ENCODE results near the gene CADPS2. TPM values are rescaled to one million over a fixed set of nuclear protein-coding genes. Genes with fewer than 3 reads are reported as not detected.

The CADPS2 gene
- total and polyA plus RNA-seq, 2 of the 8 experiments (the other 6 are each of a cell fraction or from before 2014, with no cell fraction given), result 8.9 to 22.3 TPM

GRCh38 chr7:122901250-122901649, 15.0 kb upstream of the CADPS2 start:
- no peak overlapping the region for H3K4me2 ChIP-seq (ENCODE audit: insufficient read depth in 1 of 2, low read depth in 2 of 2, low read length in 2 of 2)
- H4K20me1 ChIP-seq (replicated peaks in 1 of 2; ENCODE audit: control insufficient read depth in 1 of 2, insufficient read depth in 2 of 2, low read length in 2 of 2), result no peaks in the 10 kb centered on the region
- no peak overlapping the region for H3K14ac ChIP-seq (ENCODE audit: insufficient read length)
- FAIRE-seq, result no peak
- H2BK120ac ChIP-seq (replicated peaks; ENCODE audit: low read depth, low read length), result no peak overlapping the region
- no peak overlapping the region for H3K18ac ChIP-seq (ENCODE audit: extremely low read depth, low read length)
- no peak for DNase-seq (ENCODE audit: low read depth in 1 of 2, low spot score in 2 of 2)
- H4K5ac ChIP-seq (ENCODE audit: insufficient read length, low read depth, low read length), result no peak overlapping the region
- no peaks in the 10 kb centered on the region; a peak in 1 of 7 replicates for H3K4me1 ChIP-seq (replicated peaks in 1 of 4; ENCODE audit: control insufficient read depth in 3 of 4, insufficient read depth in 4 of 4, low read length in 3 of 4)
- H3K4me3 ChIP-seq (ENCODE audit: extremely low read depth in 1 of 4, insufficient read depth in 2 of 4, low read depth in 3 of 4, low read length in 4 of 4), result no peak overlapping the region
- H2AFZ ChIP-seq (ENCODE audit: low read length), result no peak overlapping the region
- no peak overlapping the region for H2BK15ac ChIP-seq (ENCODE audit: low read length)
- no peaks in the 10 kb centered on the region for H3K23me2 ChIP-seq (ENCODE audit: low read depth, low read length)
- no peaks in the 10 kb centered on the region for H3K9me3 ChIP-seq (ENCODE audit: insufficient read depth in 2 of 2, low read depth in 1 of 2, low read length in 1 of 2)
- H3K23ac ChIP-seq (ENCODE audit: insufficient read length), result no peak overlapping the region
- H2BK5ac ChIP-seq (ENCODE audit: low read depth, low read length), result no peak overlapping the region
- H2BK20ac ChIP-seq (ENCODE audit: low read length), result no peak overlapping the region
- no peak overlapping the region for H4K91ac ChIP-seq (replicated peaks; ENCODE audit: insufficient read length, low read length)
- H4K8ac ChIP-seq (ENCODE audit: extremely low read depth, insufficient read depth, low read length), result no peak overlapping the region
- TF ChIP-seq POLR2A (IDR thresholded peaks at IDR 0.05; ENCODE audit: control extremely low read depth in 1 of 2, low read depth in 2 of 2, low read length in 2 of 2), result no peak
- H3K56ac ChIP-seq (replicated peaks; ENCODE audit: insufficient read length, low read depth, low read length), result no peak overlapping the region
- H2AK5ac ChIP-seq (ENCODE audit: low read depth, low read length), result no peak overlapping the region
- no peaks in the 10 kb centered on the region for H3K27me3 ChIP-seq (replicated peaks in 1 of 4; ENCODE audit: control insufficient read depth in 3 of 4, extremely low read depth in 1 of 4, insufficient read depth in 3 of 4, low read length in 3 of 4)
- no peak overlapping the region for H3K9ac ChIP-seq (replicated peaks in 1 of 4; ENCODE audit: extremely low read depth in 1 of 4, low read depth in 3 of 4, low read length in 3 of 4)
- 91% methylated on average over 3 of the region's 3 CpGs; no CpG with 5 or more reads in 1 of the 2 experiments for WGBS, 2 experiments (ENCODE audit: extremely low coverage in 1 of 2, insufficient coverage in 1 of 2, insufficient read length in 1 of 2, insufficient replicate concordance in 2 of 2, low coverage in 1 of 2, low lambda C conversion rate in 2 of 2, missing lambda C conversion rate in 1 of 2)
- H3K79me2 ChIP-seq (ENCODE audit: control insufficient read depth in 1 of 2, insufficient read depth in 2 of 2, low read length in 2 of 2), result no peaks in the 10 kb centered on the region
- no peak overlapping the region for H2BK12ac ChIP-seq (ENCODE audit: low read depth, low read length)
- H3K27ac ChIP-seq (ENCODE audit: low read depth, low read length), result no peak overlapping the region
- no peak overlapping the region for H3K4ac ChIP-seq (replicated peaks; ENCODE audit: insufficient read length, low read depth, low read length)
- ChIA-PET CTCF (ENCODE audit: partially characterized antibody) (interaction anchor here (1.2 to 2.3 kb wide), 3 partner anchors 12 to 98 kb away, joined by 3 to 5 read pairs (median 4); no protein-coding TSS in a partner anchor), POLR2A (ENCODE audit: partially characterized antibody) (no interaction called here)
- no peaks in the 10 kb centered on the region for H3K36me3 ChIP-seq (ENCODE audit: control insufficient read depth in 2 of 4, insufficient read depth in 4 of 4, low read length in 3 of 4)
- no peaks in the 10 kb centered on the region for H3K79me1 ChIP-seq (ENCODE audit: low read depth, low read length)

All from H1 (cell line).